HepG2 (cell line): ENCODE data around the gene SCAMP3. TPM values are rescaled to one million over a fixed set of nuclear protein-coding genes. Genes with fewer than 3 reads are reported as not detected.
A peak's percentile ranks its signal among the peaks of the same experiment; 100 is the strongest.

Experiments
- CEBPB ChIP-seq: IDR thresholded peaks from 2 replicates; pipeline ENCODE4 v1.6.1; 2011; ENCODE audit warnings: low read depth, low read length, improper control_type of control experiment, borderline replicate concordance
- ELF3 ChIP-seq: IDR thresholded peaks from 2 replicates; pipeline ENCODE4 v1.6.1; 2016; ENCODE audit warnings: missing genetic modification reagents, missing compliant biosample characterization
- KMT2A ChIP-seq: sonication (generic); formaldehyde crosslinking; IDR thresholded peaks from 2 replicates; pipeline ENCODE4 v1.4.0; 2020; ENCODE audit warnings: missing genetic modification reagents
- LCORL ChIP-seq, 2 experiments: fragments of 450-650 bp in 1 of 2; sonication (generic) in 1 of 2; formaldehyde crosslinking in 1 of 2; IDR thresholded peaks; 2 replicates each; pipeline versions ENCODE4 v1.5.0 to v1.6.1; 2017 to 2020; ENCODE audit warnings: antibody characterized with exemption in 1 of 2, missing genetic modification reagents in 1 of 2
- MTA3 ChIP-seq: sonication (generic); formaldehyde crosslinking; IDR thresholded peaks from 2 replicates; pipeline ENCODE4 v1.4.0; 2020; ENCODE audit warnings: missing genetic modification reagents
- MTF1 ChIP-seq: sonication (generic); formaldehyde crosslinking; IDR thresholded peaks from 2 replicates; pipeline ENCODE4 v1.5.0; 2020; ENCODE audit warnings: missing genetic modification reagents
- POLR2AphosphoS5 ChIP-seq: IDR thresholded peaks from 2 replicates; pipeline ENCODE4 v1.6.1; 2012; ENCODE audit warnings: low read depth, low read length
- PPARG ChIP-seq: conservative IDR thresholded peaks from 2 replicates; pipeline ENCODE4 v1.6.1; 2016; ENCODE audit warnings: missing biosample characterization, missing genetic modification reagents
- RCOR2 ChIP-seq: IDR thresholded peaks from 2 replicates; pipeline ENCODE4 v1.6.1; 2016; ENCODE audit warnings: missing biosample characterization, missing genetic modification reagents
- TARDBP ChIP-seq: sonication (generic); formaldehyde crosslinking; IDR thresholded peaks from 2 replicates; pipeline ENCODE4 v1.8.0; 2022; ENCODE audit warnings: mild to moderate bottlenecking, missing genetic modification reagents
- ZBTB20 ChIP-seq: sonication (generic); formaldehyde crosslinking; IDR thresholded peaks from 2 replicates; pipeline ENCODE4 v1.8.1; 2023; ENCODE audit warnings: missing genetic modification reagents, low read depth, mild to moderate bottlenecking, borderline replicate concordance
- ZNF224 ChIP-seq: sonication (generic); formaldehyde crosslinking; IDR thresholded peaks from 2 replicates; pipeline ENCODE4 v1.5.0; 2020; ENCODE audit warnings: mild to moderate bottlenecking, missing genetic modification reagents
- ZNF335 ChIP-seq: sonication (generic); formaldehyde crosslinking; IDR thresholded peaks from 2 replicates; pipeline ENCODE4 v1.4.0; 2020; ENCODE audit warnings: missing genetic modification reagents
- ZNF33B ChIP-seq: sonication (generic); formaldehyde crosslinking; IDR thresholded peaks from 2 replicates; pipeline ENCODE4 v1.5.1; 2020; ENCODE audit warnings: mild to moderate bottlenecking, missing genetic modification reagents
- ZNF616 ChIP-seq: sonication (generic); formaldehyde crosslinking; IDR thresholded peaks from 2 replicates; pipeline ENCODE4 v1.5.0; 2020; ENCODE audit warnings: low read depth, mild to moderate bottlenecking, missing genetic modification reagents
- ZNF879 ChIP-seq: sonication (generic); formaldehyde crosslinking; IDR thresholded peaks from 2 replicates; pipeline ENCODE4 v1.8.1; 2023; ENCODE audit warnings: missing genetic modification reagents
- polyA plus RNA-seq, 8 experiments: library from polyadenylated mRNA; depleted of rRNA in 3 of 8; stranded (reverse) in 7 of 8; unstranded in 1 of 8; fragments of >200 nt; fragmentation: Illumina TruSeq in 4 of 8; extraction: Trizol in 4 of 8; gene quantifications; 2 replicates each; pipeline versions ENCODE4 v1.2.1 to v1.2.3, GENCODE V29; 2011 to 2016; ENCODE audit warnings: low read depth in 4 of 8, missing spikeins in 1 of 8, mixed read lengths in 1 of 8; ENCODE audit not compliant: insufficient read depth in 1 of 8
- total RNA-seq, 5 experiments: library from RNA; depleted of rRNA; stranded (reverse); fragments of >200 nt; fragmentation: Illumina TruSeq; extraction: Trizol; gene quantifications; 2 replicates each; pipeline ENCODE4 v1.2.3, GENCODE V29; 2016; ENCODE audit warnings: low read depth in 1 of 5
- TF ChIP-seq, protein P1 (sequence below): sonication (generic); formaldehyde crosslinking; IDR thresholded peaks from 2 replicates; pipeline ENCODE4 v1.8.0; 2022; ENCODE audit warnings: mild to moderate bottlenecking, missing genetic modification reagents; ENCODE audit not compliant: insufficient replicate concordance
- TF ChIP-seq, protein P2 (sequence below): sonication (generic); formaldehyde crosslinking; IDR thresholded peaks from 2 replicates; pipeline ENCODE4 v1.5.1; 2020; ENCODE audit warnings: mild to moderate bottlenecking, missing genetic modification reagents, borderline replicate concordance
- TF ChIP-seq, protein P3 (sequence below): IDR thresholded peaks from 2 replicates; pipeline ENCODE4 v1.6.1; 2012; ENCODE audit warnings: inconsistent platforms
- TF ChIP-seq, protein P4 (sequence below): sonication (generic); formaldehyde crosslinking; IDR thresholded peaks from 2 replicates; pipeline ENCODE4 v1.4.0; 2020; ENCODE audit warnings: missing genetic modification reagents; ENCODE audit errors: not compliant biosample characterization
- TF ChIP-seq, protein P5 (sequence below): fragments of 450-650 bp; IDR thresholded peaks from 2 replicates; pipeline ENCODE4 v1.6.1; 2017
- TF ChIP-seq, protein P6 (sequence below): IDR thresholded peaks from 2 replicates; pipeline ENCODE4 v1.6.1; 2016
- TF ChIP-seq, protein P7 (sequence below): sonication (generic); formaldehyde crosslinking; IDR thresholded peaks from 2 replicates; pipeline ENCODE4 v1.4.0; 2020; ENCODE audit warnings: missing genetic modification reagents

SCAMP3 gene
- total and polyA plus RNA-seq, 2 of the 13 experiments (the other 11 are each of a cell fraction or from before 2014, with no cell fraction given): 46.8 to 83.3 TPM

DNA sequence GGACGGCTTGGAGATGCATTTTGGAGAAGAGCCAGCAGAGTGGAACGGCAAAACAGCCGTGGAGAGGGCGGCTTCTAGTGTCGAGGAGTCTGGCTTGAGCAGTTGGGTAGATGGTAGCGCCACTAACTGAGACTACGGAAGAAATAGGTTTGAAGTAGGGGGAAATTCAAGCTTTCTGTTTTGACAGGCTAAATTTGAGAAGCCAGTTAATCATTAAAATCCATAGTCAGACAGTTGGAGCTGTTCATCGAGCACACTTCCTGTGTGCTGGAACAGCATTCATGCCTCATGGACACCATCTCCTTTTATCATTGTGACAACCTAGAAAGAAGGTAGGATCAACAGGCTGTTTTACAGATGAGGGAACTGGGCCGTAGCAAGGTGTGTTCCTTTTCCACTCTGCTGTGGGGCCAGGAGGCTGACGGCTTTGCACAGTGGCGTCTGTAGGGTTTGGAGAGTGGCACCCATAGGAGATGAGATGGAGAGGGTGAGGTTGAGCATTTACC is 42.5 kb upstream of the SCAMP3 start (continued):
- TF ChIP-seq, protein P1, sequence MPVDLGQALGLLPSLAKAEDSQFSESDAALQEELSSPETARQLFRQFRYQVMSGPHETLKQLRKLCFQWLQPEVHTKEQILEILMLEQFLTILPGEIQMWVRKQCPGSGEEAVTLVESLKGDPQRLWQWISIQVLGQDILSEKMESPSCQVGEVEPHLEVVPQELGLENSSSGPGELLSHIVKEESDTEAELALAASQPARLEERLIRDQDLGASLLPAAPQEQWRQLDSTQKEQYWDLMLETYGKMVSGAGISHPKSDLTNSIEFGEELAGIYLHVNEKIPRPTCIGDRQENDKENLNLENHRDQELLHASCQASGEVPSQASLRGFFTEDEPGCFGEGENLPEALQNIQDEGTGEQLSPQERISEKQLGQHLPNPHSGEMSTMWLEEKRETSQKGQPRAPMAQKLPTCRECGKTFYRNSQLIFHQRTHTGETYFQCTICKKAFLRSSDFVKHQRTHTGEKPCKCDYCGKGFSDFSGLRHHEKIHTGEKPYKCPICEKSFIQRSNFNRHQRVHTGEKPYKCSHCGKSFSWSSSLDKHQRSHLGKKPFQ (CRISPR knock-in tag): no peak
- TF ChIP-seq ZNF335 (no peak), MTF1 (CRISPR knock-in tag) (no peak), POLR2AphosphoS5 (peak; percentile 85), TARDBP (peak; percentile 41; the same call in 1 of the 2 replicates), ZNF33B (CRISPR knock-in tag) (no peak), KMT2A (CRISPR knock-in tag) (no peak), ZBTB20 (CRISPR knock-in tag) (no peak), PPARG (CRISPR knock-in tag) (0 out of 2 replicates have a peak, but pooled peaks have one; percentile 21), LCORL (IDR thresholded peaks at IDR 0.05) (no peak), LCORL (CRISPR knock-in tag; IDR thresholded peaks at IDR 0.05) (peak; percentile 42; the same call in 1 of the 2 replicates), RCOR2 (CRISPR knock-in tag) (no peak), ZNF616 (no peak), ZNF224 (CRISPR knock-in tag) (no peak), ELF3 (0 out of 2 replicates have a peak, but pooled peaks have one; percentile 35), CEBPB (no peak), MTA3 (CRISPR knock-in tag) (no peak), ZNF879 (no peak)
- TF ChIP-seq, protein P2, sequence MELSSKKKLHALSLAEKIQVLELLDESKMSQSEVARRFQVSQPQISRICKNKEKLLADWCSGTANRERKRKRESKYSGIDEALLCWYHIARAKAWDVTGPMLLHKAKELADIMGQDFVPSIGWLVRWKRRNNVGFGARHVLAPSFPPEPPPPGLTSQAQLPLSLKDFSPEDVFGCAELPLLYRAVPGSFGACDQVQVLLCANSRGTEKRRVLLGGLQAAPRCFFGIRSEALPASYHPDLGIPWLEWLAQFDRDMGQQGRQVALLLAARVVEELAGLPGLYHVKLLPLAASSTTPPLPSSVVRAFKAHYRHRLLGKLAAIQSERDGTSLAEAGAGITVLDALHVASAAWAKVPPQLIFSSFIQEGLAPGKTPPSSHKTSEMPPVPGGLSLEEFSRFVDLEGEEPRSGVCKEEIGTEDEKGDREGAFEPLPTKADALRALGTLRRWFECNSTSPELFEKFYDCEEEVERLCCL (CRISPR knock-in tag): peak; percentile 38; the same call in 1 of the 2 replicates
- TF ChIP-seq, protein P3, sequence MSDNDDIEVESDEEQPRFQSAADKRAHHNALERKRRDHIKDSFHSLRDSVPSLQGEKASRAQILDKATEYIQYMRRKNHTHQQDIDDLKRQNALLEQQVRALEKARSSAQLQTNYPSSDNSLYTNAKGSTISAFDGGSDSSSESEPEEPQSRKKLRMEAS: 0 out of 2 replicates have a peak, but pooled peaks have one; percentile 58
- TF ChIP-seq, protein P4, sequence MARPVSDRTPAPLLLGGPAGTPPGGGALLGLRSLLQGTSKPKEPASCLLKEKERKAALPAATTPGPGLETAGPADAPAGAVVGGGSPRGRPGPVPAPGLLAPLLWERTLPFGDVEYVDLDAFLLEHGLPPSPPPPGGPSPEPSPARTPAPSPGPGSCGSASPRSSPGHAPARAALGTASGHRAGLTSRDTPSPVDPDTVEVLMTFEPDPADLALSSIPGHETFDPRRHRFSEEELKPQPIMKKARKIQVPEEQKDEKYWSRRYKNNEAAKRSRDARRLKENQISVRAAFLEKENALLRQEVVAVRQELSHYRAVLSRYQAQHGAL (CRISPR knock-in tag): no peak
- TF ChIP-seq, protein P5, sequence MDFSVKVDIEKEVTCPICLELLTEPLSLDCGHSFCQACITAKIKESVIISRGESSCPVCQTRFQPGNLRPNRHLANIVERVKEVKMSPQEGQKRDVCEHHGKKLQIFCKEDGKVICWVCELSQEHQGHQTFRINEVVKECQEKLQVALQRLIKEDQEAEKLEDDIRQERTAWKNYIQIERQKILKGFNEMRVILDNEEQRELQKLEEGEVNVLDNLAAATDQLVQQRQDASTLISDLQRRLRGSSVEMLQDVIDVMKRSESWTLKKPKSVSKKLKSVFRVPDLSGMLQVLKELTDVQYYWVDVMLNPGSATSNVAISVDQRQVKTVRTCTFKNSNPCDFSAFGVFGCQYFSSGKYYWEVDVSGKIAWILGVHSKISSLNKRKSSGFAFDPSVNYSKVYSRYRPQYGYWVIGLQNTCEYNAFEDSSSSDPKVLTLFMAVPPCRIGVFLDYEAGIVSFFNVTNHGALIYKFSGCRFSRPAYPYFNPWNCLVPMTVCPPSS: no peak
- TF ChIP-seq, protein P6, sequence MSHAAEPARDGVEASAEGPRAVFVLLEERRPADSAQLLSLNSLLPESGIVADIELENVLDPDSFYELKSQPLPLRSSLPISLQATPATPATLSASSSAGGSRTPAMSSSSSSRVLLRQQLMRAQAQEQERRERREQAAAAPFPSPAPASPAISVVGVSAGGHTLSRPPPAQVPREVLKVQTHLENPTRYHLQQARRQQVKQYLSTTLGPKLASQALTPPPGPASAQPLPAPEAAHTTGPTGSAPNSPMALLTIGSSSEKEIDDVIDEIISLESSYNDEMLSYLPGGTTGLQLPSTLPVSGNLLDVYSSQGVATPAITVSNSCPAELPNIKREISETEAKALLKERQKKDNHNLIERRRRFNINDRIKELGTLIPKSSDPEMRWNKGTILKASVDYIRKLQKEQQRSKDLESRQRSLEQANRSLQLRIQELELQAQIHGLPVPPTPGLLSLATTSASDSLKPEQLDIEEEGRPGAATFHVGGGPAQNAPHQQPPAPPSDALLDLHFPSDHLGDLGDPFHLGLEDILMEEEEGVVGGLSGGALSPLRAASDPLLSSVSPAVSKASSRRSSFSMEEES (CRISPR knock-in tag): peak; percentile 30; the same call in 1 of the 2 replicates
- TF ChIP-seq, protein P7, sequence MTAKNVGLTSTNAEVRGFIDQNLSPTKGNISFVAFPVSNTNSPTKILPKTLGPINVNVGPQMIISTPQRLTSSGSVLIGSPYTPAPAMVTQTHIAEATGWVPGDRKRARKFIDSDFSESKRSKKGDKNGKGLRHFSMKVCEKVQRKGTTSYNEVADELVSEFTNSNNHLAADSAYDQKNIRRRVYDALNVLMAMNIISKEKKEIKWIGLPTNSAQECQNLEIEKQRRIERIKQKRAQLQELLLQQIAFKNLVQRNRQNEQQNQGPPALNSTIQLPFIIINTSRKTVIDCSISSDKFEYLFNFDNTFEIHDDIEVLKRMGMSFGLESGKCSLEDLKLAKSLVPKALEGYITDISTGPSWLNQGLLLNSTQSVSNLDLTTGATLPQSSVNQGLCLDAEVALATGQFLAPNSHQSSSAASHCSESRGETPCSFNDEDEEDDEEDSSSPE (CRISPR knock-in tag): peak; percentile 23; the same call in 1 of the 2 replicates
